Neural crest cell (in vitro differentiated cells): ENCODE data around the gene TRIL. TPM values are rescaled to one million over a fixed set of nuclear protein-coding genes. Genes with fewer than 3 reads are reported as not detected.

Experiments
- DNase-seq: peaks from one replicate; pipeline ENCODE4 v3.0.0; 2021; ENCODE audit warnings: low read depth, mixed read lengths, low spot score
- H3K27ac Mint-ChIP-seq: one replicate; pipeline ENCODE4 v1.8.0; 2021; ENCODE audit warnings: mild to moderate bottlenecking, mixed read lengths; ENCODE audit not compliant: unreplicated experiment
- H3K27me3 Mint-ChIP-seq: 2 replicates; pipeline ENCODE4 v1.8.0; 2021; ENCODE audit warnings: low read depth, mild to moderate bottlenecking, mixed read lengths
- H3K36me3 Mint-ChIP-seq: 2 replicates; pipeline ENCODE4 v1.8.0; 2021; ENCODE audit warnings: low read depth, mild to moderate bottlenecking, mixed read lengths
- H3K4me1 Mint-ChIP-seq: 2 replicates; pipeline ENCODE4 v1.8.0; 2021; ENCODE audit warnings: mixed read lengths
- H3K4me3 Mint-ChIP-seq: one replicate; pipeline ENCODE4 v1.8.0; 2021; ENCODE audit warnings: mild to moderate bottlenecking, mixed read lengths
- H3K9me3 Mint-ChIP-seq: 2 replicates; pipeline ENCODE4 v1.8.0; 2021; ENCODE audit warnings: mixed read lengths
- total RNA-seq: library from RNA; stranded (reverse); gene quantifications from 2 replicates; pipeline ENCODE4 v1.2.1, GENCODE V29; 2021
- TF ChIP-seq, protein P1 (sequence below): fragments of 200-600 bp; sonication (generic); conservative IDR thresholded peaks from 2 replicates; pipeline ENCODE4 v1.5.0; 2021; ENCODE audit warnings: antibody characterized with exemption, mild to moderate bottlenecking

Gene TRIL
- total RNA-seq, 1 donor from 2014 or later: 60.7 TPM

GRCh38 chr7:28903730-28904577 is 54.2 kb downstream of the TRIL start:
- TF ChIP-seq, protein P1, sequence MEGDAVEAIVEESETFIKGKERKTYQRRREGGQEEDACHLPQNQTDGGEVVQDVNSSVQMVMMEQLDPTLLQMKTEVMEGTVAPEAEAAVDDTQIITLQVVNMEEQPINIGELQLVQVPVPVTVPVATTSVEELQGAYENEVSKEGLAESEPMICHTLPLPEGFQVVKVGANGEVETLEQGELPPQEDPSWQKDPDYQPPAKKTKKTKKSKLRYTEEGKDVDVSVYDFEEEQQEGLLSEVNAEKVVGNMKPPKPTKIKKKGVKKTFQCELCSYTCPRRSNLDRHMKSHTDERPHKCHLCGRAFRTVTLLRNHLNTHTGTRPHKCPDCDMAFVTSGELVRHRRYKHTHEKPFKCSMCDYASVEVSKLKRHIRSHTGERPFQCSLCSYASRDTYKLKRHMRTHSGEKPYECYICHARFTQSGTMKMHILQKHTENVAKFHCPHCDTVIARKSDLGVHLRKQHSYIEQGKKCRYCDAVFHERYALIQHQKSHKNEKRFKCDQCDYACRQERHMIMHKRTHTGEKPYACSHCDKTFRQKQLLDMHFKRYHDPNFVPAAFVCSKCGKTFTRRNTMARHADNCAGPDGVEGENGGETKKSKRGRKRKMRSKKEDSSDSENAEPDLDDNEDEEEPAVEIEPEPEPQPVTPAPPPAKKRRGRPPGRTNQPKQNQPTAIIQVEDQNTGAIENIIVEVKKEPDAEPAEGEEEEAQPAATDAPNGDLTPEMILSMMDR: no peak
- no peak overlapping the region for H3K4me3 Mint-ChIP-seq
- peak overlapping the region; percentile 3 for H3K27ac Mint-ChIP-seq

More at GRCh38 chr7:28903730-28904577, 54.2 kb downstream of the TRIL start:
- peaks cover 20% of the 10 kb centered on the region for H3K4me1 Mint-ChIP-seq
- no peaks in the 10 kb centered on the region for H3K27me3 Mint-ChIP-seq
- peaks cover 2% of the 10 kb centered on the region for H3K9me3 Mint-ChIP-seq
- no peak for DNase-seq
- H3K36me3 Mint-ChIP-seq: no peaks in the 10 kb centered on the region

Other genes starting within 250 kb of the TRIL start
- gene CPVL, start 188.2 kb upstream of the TRIL start, total RNA-seq: 31.3 and 32.9 TPM in 2 replicates
- 15.4 and 15.9 TPM in 2 replicates for gene CHN2, start 236.4 kb upstream of the TRIL start, total RNA-seq